ENCODE data around the gene POU3F3.
A peak's percentile ranks its signal among the peaks of the same experiment; 100 is the strongest.

The POU3F3 gene
- total RNA-seq, result 0 reads per million in 3 donors

GRCh38 chr2:104853534-104854497, at the start of gene POU3F3:
POU3F3 (plus strand) TSS chr2:104854115; CDS start chr2:104855511, 1,396 bp downstream.
- Histone ChIP-seq H3K9me3 (ENCODE audit: control insufficient read depth, low read length) (no peaks in the 10 kb centered on the region), H3K4me3 (ENCODE audit: insufficient read depth, low read depth, low read length, poor library complexity, severe bottlenecking) (peak within 1 kb of the TSS; percentile 43), H3K27ac (ENCODE audit: insufficient read depth, low read length, poor library complexity, severe bottlenecking) (no peak within 1 kb of the TSS), H3K36me3 (ENCODE audit: control insufficient read depth, insufficient read depth, low read length) (no peaks in the 10 kb centered on the region), H3K4me1 (ENCODE audit: control insufficient read depth, insufficient read depth, low read length, poor library complexity, severe bottlenecking) (peaks cover 24% of the 10 kb centered on the region), H3K27me3 (replicated peaks; ENCODE audit: control insufficient read depth, insufficient read depth, low read length, poor library complexity, severe bottlenecking) (peaks cover 50% of the 10 kb centered on the region)
- DNase-seq, result no peak

- no peak for DNase-seq
- no peak overlapping the region for H3K4me3 ChIP-seq (ENCODE audit: insufficient read depth, low read depth, low read length, poor library complexity, severe bottlenecking)
- H3K36me3 ChIP-seq (ENCODE audit: control insufficient read depth, insufficient read depth, low read length), result no peaks in the 10 kb centered on the region
- no peaks in the 10 kb centered on the region for H3K27me3 ChIP-seq (replicated peaks; ENCODE audit: control insufficient read depth, insufficient read depth, low read length, poor library complexity, severe bottlenecking)
- no peaks in the 10 kb centered on the region for H3K4me1 ChIP-seq (ENCODE audit: control insufficient read depth, insufficient read depth, low read length, poor library complexity, severe bottlenecking)
- no peaks in the 10 kb centered on the region for H3K9me3 ChIP-seq (ENCODE audit: control insufficient read depth, low read length)
- no peak overlapping the region for H3K27ac ChIP-seq (ENCODE audit: insufficient read depth, low read length, poor library complexity, severe bottlenecking)
These were observed 49.6 kb upstream of the POU3F3 start for GRCh38 chr2:104804148-104804890.

- no peak overlapping the region for H3K4me3 ChIP-seq (ENCODE audit: insufficient read depth, low read depth, low read length, poor library complexity, severe bottlenecking)
- H3K27me3 ChIP-seq (replicated peaks; ENCODE audit: control insufficient read depth, insufficient read depth, low read length, poor library complexity, severe bottlenecking), result no peaks in the 10 kb centered on the region
- no peak for DNase-seq
- no peaks in the 10 kb centered on the region for H3K9me3 ChIP-seq (ENCODE audit: control insufficient read depth, low read length)
- H3K27ac ChIP-seq (ENCODE audit: insufficient read depth, low read length, poor library complexity, severe bottlenecking), result no peak overlapping the region
- no peaks in the 10 kb centered on the region for H3K4me1 ChIP-seq (ENCODE audit: control insufficient read depth, insufficient read depth, low read length, poor library complexity, severe bottlenecking)
- no peaks in the 10 kb centered on the region for H3K36me3 ChIP-seq (ENCODE audit: control insufficient read depth, insufficient read depth, low read length)
These were observed 41.6 kb upstream of the POU3F3 start for GRCh38 chr2:104812286-104812685.

GRCh38 chr2:104816143-104816542, 37.8 kb upstream of the POU3F3 start:
- H3K9me3 ChIP-seq (ENCODE audit: control insufficient read depth, low read length), result no peaks in the 10 kb centered on the region
- no peaks in the 10 kb centered on the region for H3K4me1 ChIP-seq (ENCODE audit: control insufficient read depth, insufficient read depth, low read length, poor library complexity, severe bottlenecking)
- no peak overlapping the region for H3K27ac ChIP-seq (ENCODE audit: insufficient read depth, low read length, poor library complexity, severe bottlenecking)
- no peak overlapping the region for H3K4me3 ChIP-seq (ENCODE audit: insufficient read depth, low read depth, low read length, poor library complexity, severe bottlenecking)
- H3K27me3 ChIP-seq (replicated peaks; ENCODE audit: control insufficient read depth, insufficient read depth, low read length, poor library complexity, severe bottlenecking), result no peaks in the 10 kb centered on the region
- no peaks in the 10 kb centered on the region for H3K36me3 ChIP-seq (ENCODE audit: control insufficient read depth, insufficient read depth, low read length)
- no peak for DNase-seq

DNA sequence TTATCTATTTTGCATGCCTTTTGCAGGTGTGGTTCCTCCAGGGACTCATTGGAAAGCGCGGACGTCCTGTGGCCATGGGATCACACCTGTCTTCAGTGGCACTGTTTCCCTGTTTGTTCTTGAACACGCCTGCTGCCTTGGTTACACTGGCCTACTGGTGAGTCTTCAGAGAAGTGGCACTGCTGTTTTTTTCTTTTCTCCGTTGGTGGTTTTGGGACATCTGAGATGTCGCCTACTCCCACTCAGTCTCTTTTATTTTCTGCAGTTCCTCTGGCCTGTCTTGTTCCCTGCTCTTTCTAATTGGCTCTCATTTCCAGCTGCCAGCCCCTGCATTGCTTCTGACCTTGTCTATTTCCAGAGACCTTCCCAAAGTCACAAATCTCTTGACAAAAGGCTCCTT, 35.7 kb upstream of the POU3F3 start:
- Histone ChIP-seq H3K4me1 (ENCODE audit: control insufficient read depth, insufficient read depth, low read length, poor library complexity, severe bottlenecking) (no peaks in the 10 kb centered on the region), H3K36me3 (ENCODE audit: control insufficient read depth, insufficient read depth, low read length) (no peaks in the 10 kb centered on the region), H3K9me3 (ENCODE audit: control insufficient read depth, low read length) (no peaks in the 10 kb centered on the region), H3K4me3 (ENCODE audit: insufficient read depth, low read depth, low read length, poor library complexity, severe bottlenecking) (no peak overlapping the region), H3K27ac (ENCODE audit: insufficient read depth, low read length, poor library complexity, severe bottlenecking) (no peak overlapping the region), H3K27me3 (replicated peaks; ENCODE audit: control insufficient read depth, insufficient read depth, low read length, poor library complexity, severe bottlenecking) (no peaks in the 10 kb centered on the region)
- DNase-seq, result no peak

GRCh38 chr2:104820126-104820525, 33.8 kb upstream of the POU3F3 start:
- Histone ChIP-seq H3K9me3 (ENCODE audit: control insufficient read depth, low read length) (no peaks in the 10 kb centered on the region), H3K4me3 (ENCODE audit: insufficient read depth, low read depth, low read length, poor library complexity, severe bottlenecking) (no peak overlapping the region), H3K27ac (ENCODE audit: insufficient read depth, low read length, poor library complexity, severe bottlenecking) (no peak overlapping the region), H3K36me3 (ENCODE audit: control insufficient read depth, insufficient read depth, low read length) (no peaks in the 10 kb centered on the region), H3K27me3 (replicated peaks; ENCODE audit: control insufficient read depth, insufficient read depth, low read length, poor library complexity, severe bottlenecking) (no peaks in the 10 kb centered on the region), H3K4me1 (ENCODE audit: control insufficient read depth, insufficient read depth, low read length, poor library complexity, severe bottlenecking) (no peaks in the 10 kb centered on the region)
- no peak for DNase-seq

- Histone ChIP-seq H3K27ac (ENCODE audit: insufficient read depth, low read length, poor library complexity, severe bottlenecking) (no peak overlapping the region), H3K36me3 (ENCODE audit: control insufficient read depth, insufficient read depth, low read length) (no peaks in the 10 kb centered on the region), H3K4me1 (ENCODE audit: control insufficient read depth, insufficient read depth, low read length, poor library complexity, severe bottlenecking) (no peaks in the 10 kb centered on the region), H3K27me3 (replicated peaks; ENCODE audit: control insufficient read depth, insufficient read depth, low read length, poor library complexity, severe bottlenecking) (no peaks in the 10 kb centered on the region), H3K9me3 (ENCODE audit: control insufficient read depth, low read length) (no peaks in the 10 kb centered on the region), H3K4me3 (ENCODE audit: insufficient read depth, low read depth, low read length, poor library complexity, severe bottlenecking) (no peak overlapping the region)
- DNase-seq, result no peak
These were observed 28.6 kb upstream of the POU3F3 start for GRCh38 chr2:104825124-104825865.

GRCh38 chr2:104826016-104826415, 27.9 kb upstream of the POU3F3 start:
- H3K4me3 ChIP-seq (ENCODE audit: insufficient read depth, low read depth, low read length, poor library complexity, severe bottlenecking), result no peak overlapping the region
- H3K9me3 ChIP-seq (ENCODE audit: control insufficient read depth, low read length), result no peaks in the 10 kb centered on the region
- no peaks in the 10 kb centered on the region for H3K36me3 ChIP-seq (ENCODE audit: control insufficient read depth, insufficient read depth, low read length)
- H3K27ac ChIP-seq (ENCODE audit: insufficient read depth, low read length, poor library complexity, severe bottlenecking), result no peak overlapping the region
- no peaks in the 10 kb centered on the region for H3K4me1 ChIP-seq (ENCODE audit: control insufficient read depth, insufficient read depth, low read length, poor library complexity, severe bottlenecking)
- no peaks in the 10 kb centered on the region for H3K27me3 ChIP-seq (replicated peaks; ENCODE audit: control insufficient read depth, insufficient read depth, low read length, poor library complexity, severe bottlenecking)
- no peak for DNase-seq

GRCh38 chr2:104831742-104832141, 22.2 kb upstream of the POU3F3 start:
- no peaks in the 10 kb centered on the region for H3K4me1 ChIP-seq (ENCODE audit: control insufficient read depth, insufficient read depth, low read length, poor library complexity, severe bottlenecking)
- no peak for DNase-seq
- H3K36me3 ChIP-seq (ENCODE audit: control insufficient read depth, insufficient read depth, low read length), result no peaks in the 10 kb centered on the region
- no peak overlapping the region for H3K4me3 ChIP-seq (ENCODE audit: insufficient read depth, low read depth, low read length, poor library complexity, severe bottlenecking)
- H3K9me3 ChIP-seq (ENCODE audit: control insufficient read depth, low read length), result no peaks in the 10 kb centered on the region
- no peaks in the 10 kb centered on the region for H3K27me3 ChIP-seq (replicated peaks; ENCODE audit: control insufficient read depth, insufficient read depth, low read length, poor library complexity, severe bottlenecking)
- H3K27ac ChIP-seq (ENCODE audit: insufficient read depth, low read length, poor library complexity, severe bottlenecking), result no peak overlapping the region
